GOT3 (cell line): ENCODE results near the gene IGF2BP3.
"Not testable (repeated sequence)": the region's sequence is repeated elsewhere in the genome, so short reads cannot be mapped to it uniquely, and the experiment has no call there.

ENCODE experiments used
- DNase-seq: peaks from one replicate; lab custom pipeline; 2025; ENCODE audit warnings: mixed read lengths; lab: John Stamatoyannopoulos, UW

IGF2BP3 gene

DNA sequence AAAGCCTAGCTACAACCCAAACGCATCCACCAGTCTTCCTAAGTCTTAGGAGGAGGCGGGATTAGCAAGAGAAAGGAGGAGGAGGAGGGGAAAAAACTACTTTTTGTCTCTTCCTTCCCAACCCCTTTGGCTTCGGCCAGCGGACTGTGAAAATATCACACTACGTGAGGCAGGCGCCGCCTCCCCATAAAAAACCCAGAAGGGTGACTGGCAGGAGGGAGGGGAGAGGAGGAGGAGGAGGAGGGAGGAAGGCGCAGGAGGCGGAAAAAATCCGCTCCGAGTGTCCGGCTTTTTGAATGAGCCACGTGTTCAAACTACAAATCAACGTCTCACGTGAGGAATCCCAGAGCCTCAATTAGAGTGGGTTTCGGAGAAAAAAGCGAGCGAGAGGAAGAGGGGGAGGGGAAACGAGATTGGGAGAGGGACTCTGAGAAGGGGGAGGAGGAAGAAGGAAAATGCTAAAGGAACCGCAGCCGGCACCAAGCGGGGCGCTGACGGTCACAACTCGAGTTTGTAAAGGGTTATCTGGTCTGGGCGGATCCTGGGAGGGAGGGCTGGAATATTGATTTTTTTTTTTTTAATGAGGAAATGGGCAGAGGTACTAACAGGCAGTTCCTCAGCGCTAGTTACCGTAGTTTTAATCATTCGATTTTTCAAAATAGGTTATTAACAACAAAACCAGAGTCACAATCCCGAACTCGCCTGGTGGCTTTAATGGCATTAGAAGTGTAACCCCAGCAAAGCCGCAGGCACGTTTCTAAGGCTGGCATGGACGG lies at the start of gene IGF2BP3:
IGF2BP3 (minus strand) TSS at position 162 of the 776 bp plus-strand sequence. CDS start 381 bp downstream, outside the sequence.
- peak; percentile 51 for DNase-seq

DNA sequence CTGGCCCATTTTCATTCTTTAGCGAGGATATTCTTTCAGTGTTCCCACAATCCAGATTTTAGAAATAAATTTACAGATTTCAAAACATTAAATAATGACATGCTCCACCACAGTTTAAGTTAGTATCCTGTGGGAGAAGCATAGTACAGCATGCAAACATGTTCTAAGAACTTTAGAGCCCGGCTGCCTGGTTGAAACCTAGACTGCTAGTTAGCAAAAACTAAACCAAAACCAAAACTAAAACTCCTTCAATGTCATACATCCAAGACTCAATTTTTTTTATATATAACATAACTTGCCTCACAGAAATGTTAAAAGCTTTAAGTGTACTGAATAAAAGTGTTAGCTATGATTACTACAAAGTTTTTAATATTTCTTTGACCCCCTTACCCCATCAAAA lies 44.5 kb upstream of the IGF2BP3 start:
- DNase-seq = no peak

DNA sequence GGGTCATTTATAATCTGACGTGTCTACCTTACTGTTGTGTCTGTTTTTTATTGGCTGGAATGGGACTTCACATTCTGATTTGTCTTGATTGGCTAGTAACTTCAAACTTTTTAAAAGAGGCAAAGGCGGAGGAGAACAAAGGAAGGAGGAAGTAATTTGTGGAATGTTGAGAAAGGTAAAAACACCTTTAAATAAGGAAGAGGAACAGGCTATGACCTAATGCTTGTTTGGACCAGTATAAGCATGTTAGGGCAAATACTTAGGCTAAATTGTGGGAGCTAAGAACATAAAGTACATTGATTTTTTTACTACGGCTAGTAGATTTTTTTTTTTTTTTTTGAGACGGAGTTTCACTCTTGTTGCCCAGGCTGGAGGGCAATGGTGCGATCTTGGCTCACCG lies 43.5 kb upstream of the IGF2BP3 start:
- DNase-seq = not testable (repeated sequence)

DNA sequence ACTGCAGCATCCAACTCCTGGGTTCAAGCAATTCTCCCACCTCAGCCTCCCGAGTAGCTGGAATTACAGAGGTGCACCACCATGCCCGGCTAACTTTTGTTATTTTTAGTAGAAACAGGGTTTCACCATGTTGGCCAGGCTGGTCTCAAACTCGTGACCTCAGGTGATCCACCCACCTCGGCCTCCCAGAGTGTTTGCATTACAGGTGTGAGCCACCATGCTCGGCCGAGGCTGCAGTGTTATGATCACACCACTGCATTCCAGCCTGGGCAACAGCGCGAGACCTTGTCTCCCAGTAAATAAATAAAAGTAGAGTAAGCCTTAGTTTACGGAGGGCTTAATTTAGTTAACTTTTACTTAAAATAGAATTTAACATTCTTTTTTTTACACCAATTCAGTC lies 23.7 kb upstream of the IGF2BP3 start:
- DNase-seq = no peak

DNA sequence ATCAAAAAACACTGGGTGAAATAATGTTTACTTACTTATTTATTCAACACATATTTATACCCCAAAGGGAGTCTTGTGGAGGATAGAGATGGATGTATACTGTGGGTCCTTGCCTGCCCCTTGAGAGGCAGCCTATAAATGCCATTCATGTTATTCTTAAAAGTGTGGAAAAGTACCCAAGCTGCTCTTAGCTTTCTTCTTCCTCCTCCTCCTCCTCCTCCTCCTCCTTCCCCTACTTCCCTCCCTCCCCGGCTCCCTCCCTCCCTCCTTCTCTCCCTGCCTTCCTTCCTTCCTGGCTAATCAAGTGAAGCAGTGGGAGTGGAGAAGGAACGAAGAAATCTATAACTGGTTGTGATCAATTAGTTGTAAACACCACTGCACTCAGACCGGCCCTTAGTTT lies 21.2 kb upstream of the IGF2BP3 start:
- DNase-seq = no peak

DNA sequence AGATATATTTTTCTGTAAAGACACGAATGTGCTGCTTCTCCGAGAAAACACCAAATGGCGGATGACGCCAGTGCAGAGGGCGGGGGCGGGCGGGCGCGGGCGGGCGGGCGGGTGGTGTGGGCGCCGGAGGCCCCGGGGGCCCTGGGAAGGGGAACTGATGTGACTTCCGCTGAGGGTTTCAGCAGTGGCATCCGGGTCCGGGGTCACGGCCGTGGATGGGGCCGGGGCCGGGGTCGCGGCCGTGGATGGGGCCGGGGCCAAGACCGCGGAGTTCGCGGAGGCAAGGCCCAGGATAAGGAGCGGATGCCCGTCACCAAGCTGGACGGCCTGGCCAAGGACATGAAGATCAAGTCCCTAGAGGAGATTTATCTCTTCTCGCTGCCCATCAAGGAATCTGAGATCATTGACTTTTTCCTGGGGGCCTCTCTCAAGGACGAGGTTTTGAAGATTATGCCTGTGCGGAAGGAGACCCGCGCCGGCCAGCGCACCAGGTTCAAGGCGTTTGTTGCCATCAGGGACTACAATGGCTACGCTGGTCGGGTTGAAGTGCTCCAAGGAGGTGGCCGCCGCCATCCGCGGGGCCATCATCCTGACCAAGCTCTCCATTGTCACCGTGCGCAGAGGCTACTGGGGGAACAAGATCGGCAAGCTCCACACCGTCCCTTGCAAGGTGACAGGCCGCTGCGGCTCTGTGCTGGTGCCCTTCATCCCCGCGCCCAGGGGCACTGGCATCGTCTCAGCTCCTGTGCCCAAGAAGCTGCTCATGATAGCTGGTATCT lies 20.3 kb upstream of the IGF2BP3 start:
- peak; percentile 42 for DNase-seq

DNA sequence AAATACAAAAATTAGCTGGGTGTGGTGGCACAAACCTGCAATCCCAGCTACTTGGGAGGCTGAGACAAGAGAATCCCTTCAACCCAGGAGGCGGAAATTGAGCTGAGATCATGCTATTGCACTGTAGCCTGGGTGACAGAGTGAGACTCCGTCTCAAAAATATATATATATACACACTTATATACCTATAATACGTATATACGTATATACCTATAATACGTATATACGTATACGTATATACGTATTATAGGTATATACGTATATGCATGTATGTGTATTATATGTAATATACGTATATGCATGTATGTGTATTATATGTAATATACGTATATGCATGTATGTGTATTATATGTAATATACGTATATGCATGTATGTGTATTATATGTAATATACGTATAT lies 18.4 kb upstream of the IGF2BP3 start:
- not testable (repeated sequence) for DNase-seq

DNA sequence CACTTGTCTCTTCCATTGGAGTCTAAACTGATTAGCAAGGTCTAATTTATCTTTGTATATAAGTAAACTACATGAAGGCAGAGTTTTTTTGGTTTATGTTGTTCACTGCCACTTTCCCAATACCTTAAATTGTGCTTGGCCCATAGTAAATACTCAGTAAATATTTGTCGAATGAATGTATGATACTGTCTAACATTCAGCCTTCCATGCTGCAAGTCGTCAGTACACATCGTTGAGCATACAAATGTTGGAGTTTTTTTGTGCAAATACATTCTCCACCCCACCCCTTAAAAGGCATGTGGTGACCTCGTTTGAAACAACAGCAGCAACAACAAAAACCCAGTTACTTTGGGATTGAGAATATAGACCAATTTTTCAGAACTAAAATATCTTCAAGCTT lies 17.4 kb upstream of the IGF2BP3 start:
- DNase-seq = no peak

DNA sequence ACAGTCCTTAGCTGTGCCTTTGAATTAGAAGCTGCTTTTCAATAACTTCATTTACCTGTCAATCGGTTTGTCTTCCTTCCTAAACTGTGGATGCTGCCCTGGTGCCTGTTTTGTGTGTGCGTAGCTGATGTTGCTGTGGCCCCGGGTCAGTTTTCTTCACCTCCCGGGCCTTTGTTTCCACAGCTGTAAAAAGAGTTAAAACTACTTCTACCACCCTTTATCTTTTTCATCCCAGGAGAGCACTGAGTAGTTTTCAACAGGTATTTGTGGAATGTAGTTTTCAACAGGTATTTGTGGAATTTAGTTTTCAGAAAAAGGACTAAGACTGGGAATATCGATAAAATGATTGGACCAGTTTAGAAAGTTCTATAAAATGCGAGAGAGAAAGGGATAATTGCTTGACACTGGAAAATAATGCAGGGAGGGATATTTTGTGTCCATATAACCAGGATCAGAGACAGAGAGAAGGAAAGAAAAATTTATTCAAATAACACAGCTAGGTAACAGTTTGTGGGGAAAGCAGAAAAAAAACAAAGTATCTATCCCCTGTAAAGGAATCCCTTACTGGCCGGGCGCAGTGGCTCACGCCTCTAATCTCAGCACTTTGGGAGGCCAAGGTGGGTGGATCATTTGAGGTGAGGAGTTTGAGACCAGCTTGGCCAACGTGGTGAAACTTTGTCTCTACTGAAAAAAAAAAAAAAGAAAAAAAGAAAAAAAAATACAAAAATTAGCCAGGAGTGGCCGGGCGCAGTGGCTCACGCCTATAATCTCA lies 15.9 kb upstream of the IGF2BP3 start:
- no peak for DNase-seq

DNA sequence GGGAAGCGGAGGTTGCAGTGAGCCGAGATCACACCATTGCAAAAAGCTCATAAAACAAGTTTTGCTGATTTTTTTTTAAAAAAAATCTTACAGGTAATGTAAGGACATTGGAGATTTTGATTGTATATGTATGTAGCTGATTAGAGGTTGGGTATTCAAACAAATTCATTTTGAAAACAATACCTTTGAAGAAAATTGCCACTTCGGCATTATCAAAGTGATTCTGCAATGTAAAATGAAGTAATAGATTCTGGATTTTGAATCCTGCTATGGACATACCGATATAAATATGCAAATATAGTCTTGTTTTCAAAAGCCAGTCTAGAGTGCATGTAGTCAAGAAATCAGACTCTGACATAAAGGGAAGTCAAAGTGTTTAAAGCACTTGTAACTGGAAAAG lies 12.4 kb upstream of the IGF2BP3 start:
- DNase-seq = no peak

DNA sequence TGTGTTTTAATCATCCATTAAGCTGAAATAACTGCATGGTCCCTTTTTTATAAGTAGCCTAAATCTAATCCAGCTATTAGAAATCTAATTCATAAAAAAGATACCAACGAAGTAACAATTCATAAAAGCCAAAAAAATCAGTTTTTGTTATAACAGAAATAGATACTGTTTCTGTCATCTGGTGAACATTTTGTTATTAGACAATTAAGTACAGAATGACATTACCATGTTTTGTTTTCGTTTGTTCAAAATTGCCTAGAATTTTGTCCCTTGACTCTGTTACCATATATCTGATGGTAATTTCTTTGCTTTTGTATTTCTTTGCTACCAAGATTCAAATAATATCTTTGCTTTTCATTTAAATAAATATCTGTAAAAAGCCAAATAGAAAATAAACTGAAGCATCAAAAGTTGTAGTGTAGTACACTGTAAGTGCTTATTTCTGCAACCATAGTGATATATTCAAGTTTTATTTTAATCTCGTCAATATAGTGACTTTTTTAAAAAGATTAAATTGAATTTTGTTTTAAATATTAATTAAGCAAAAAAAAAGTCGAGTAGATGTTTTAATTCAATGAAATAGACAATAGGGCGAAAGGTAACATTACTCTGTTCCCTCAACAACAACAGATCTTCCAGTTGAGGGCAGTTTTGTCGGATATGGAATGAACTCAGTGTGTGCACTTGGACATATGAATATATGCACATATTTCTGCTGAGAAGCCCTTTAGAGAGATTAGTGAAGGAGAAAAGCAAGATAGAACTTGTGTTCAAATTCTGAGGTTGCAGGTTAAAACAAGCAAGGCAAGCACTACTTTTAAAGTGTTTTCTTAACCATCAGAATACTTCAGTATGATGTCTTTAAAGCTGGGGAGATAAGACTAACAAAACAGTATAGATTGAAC lies 7.9 kb upstream of the IGF2BP3 start:
- no peak for DNase-seq

DNA sequence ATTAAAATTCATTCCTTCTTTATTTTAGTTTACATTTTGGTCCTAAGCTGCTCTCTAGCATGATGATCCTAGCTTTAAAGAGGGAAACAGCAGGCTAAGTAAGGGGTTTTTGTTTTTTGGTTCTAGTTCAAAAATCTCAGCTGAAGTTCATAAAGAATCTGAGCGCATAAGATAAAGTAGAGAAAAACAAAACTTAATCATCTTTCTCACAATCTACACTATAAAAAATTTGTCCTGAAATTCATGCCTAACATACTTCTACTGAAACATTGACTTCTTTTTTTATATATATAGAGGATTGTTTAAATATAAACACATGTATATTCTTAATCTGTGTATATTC lies 6.8 kb upstream of the IGF2BP3 start:
- no peak for DNase-seq

DNA sequence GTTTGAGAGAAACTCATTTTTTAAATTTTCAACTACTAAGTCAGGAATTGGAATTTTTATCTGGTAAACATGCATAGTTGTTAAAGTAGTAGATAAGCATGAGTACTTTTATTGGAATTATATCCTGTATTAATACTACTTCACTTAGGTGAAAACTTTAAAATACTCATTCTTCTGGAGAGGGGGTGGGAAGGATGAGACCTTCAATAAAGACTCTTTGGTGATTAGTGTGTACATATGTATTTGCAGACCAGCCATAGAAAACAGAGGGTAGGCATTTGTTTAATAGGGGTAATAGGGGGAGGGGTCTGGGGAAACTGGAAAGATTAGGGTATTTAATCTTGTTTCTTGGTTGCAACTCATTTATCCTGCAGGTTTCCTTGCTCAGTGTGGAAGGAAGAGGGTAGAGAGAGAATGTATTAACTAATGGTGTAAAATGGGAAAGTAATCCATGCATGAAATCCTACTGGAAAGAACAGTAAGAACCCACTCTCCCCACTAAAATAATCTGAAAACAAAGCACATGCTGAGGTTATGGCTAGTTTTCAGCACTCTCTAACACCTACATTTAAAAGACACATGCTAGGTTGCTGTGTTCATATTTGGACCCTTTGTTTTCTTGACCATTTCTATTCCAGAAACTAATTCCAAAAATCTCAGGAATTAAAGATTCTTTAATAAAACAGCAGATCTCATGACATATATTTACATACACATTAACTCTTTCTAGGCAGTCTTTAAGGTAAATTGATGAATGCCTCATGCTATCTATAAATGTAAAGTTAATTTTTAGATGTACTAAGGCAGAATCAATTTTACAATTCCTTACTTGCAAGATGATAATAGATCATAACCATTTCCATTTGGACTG lies 6.2 kb upstream of the IGF2BP3 start:
- DNase-seq = no peak

DNA sequence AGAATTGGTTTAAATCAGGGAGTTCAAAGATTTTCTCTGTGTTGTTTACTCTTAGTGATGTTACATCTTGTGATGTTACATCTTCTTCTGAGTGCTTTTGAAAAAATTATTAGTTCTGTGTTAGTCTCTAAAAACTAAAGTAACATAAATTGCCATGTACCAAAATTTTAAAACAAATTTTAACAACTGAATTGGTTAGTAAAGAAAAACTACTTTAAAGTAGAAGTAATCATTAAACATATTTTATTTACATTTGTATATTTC lies 5.2 kb upstream of the IGF2BP3 start:
- DNase-seq = no peak

DNA sequence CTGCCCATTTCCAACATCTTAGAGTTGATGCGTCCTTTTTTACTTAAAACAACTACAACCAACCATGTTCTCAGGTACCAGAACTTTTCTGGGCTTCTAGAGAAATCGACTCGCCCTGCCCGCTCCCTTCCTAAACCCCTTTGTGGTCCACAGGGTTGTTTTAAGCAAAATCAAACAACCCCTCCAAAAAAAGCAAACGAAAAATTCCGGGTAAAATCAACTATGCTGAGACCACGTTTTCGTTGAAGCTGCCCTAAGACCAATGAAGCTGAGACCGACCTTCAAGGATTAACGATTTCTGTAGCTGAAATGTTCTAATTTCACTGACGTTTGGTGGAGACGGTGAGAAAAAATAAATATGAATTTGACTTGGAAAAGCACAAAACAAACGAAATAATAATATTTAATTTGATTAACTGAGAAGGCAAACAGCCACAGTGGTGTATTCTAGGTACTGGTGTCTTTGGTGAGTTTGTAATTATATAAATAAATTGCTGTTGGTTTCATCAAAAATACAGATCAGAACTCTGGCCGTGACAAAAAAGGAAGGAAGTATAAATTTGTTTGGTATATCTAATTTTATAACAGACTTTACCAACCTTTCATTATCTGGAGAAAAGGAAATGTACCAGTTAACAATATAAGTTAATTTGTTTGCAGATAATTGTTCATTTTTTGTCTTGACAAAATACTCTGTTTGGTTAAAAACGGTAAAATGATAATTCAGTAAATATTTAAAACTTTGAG lies 4.7 kb upstream of the IGF2BP3 start:
- no peak for DNase-seq

DNA sequence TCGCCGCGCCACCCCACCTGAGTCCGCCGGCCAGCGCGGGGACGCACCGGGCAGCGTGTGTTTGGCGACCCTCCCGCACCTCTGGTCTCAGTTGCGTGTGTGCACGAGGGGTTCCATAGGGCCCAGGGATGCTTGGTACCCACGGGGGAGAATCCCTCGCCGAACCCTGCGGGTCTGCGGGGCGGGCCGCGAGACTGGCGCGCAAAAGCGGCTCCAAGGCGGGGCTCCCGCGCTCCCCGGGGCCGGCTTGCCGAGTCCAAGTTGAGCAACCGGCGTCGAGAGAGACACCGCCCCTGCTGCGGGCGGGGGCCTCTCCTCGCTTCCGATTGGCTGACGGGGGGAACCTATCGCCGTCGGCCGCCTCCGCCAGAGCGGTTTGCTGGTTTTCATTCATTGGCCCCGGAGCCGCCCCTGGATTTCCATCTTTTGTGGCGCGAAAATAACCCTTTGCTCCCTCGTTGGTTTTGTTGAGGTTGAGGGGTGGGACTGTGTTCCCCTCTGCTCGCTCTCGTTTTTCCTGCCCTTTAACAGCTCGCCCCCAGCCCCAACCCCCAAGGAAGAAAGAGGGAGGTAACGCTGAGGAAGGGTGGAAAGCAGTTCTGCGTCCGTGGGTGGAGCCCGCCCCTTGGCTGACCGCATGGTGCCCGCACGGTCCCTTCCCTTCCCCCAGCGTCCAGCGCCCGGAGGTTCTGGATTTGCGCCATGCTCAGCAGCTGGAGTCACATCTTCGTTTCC lies 4.0 kb upstream of the IGF2BP3 start:
- peak; percentile 89 for DNase-seq

DNA sequence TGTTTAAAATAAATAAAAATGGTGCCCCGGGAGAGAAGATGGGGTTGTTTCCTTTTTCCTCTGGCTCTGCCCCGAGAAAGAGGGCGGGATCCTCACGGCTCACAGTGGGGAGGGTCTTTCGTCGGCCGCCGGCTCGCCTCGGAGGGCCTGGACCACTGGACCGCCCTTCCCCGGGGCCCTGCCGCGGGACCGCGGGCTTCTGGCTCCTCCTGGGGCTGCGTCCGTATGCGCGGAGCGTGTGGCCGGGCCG lies 3.5 kb upstream of the IGF2BP3 start:
- DNase-seq = no peak

DNA sequence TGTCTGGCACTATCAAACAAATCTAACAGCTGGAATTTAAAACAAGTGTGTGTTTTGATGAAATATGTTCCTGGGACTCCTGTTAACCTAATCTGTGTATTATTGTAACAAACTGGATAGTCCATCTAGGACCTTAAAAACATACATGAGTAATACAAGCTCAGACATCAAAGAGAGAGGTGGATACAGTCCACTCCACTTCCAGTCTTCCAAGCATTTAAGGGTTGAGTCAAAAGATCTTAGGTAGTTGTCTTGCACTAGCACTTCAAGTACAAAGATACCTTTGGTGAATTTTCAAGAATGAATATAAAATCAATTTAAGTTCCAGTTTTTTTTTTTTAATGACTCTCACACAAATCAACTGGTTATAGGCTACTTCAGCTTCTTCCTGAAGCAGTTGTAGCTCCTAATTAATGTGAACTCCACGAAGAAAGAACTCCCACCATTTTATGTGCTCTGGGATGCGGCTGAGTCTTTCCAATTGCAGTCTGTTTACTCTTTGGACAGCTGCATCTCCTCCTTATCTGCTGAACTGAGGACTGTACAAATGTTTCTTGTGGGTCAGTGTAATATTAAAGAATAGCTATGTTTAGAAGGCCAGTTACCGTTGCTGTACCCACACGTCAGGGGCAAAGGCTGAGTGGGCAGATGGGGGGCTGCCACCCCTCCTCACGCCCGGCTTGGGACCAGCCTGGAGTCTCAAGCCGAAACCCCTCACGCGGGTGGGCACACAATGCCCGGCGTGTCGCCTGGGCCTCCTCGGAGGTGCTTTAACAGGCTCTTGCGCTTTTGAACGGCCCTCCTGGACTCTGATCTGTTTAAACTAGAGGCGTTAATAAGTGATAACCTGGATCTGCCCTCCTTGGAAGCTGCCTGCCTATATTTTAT lies 2.9 kb upstream of the IGF2BP3 start:
- DNase-seq = no peak

DNA sequence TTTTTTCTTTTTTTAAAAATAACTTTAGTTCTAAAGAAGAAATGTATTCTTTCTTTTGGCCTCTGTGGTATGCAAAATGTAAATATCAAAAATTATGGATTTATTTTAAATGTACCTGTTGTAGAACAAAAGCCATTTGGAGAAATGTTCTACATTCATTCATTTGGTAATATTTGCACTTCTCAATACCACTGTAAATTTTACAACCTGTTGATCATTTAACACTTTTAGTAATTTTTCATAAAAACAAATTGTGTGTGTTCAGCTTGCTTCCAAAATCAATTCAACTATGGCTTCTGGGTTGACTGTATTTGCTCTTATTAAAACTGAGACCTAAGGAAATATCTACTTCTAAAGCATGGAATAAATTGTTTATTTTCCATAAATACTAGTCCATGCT lies 2.3 kb upstream of the IGF2BP3 start:
- no peak for DNase-seq
